Endodermal cell (in vitro differentiated cells): ENCODE results near the gene ZEB2. TPM values are rescaled to one million over a fixed set of nuclear protein-coding genes. Genes with fewer than 3 reads are reported as not detected.
A peak's percentile ranks its signal among the peaks of the same experiment; 100 is the strongest.

Experiments used
- DNase-seq: peaks from one replicate; pipeline ENCODE4 v3.0.0-alpha.2; 2017
- H3K27ac ChIP-seq: 2 replicates; pipeline ENCODE4 v1.5.1; 2013; ENCODE audit warnings: mild to moderate bottlenecking, low read depth, low read length, moderate library complexity
- H3K27me3 ChIP-seq: 2 replicates; pipeline ENCODE4 v1.6.1; 2013; ENCODE audit warnings: mild to moderate bottlenecking, low read length, moderate library complexity; ENCODE audit not compliant: insufficient read depth, control insufficient read depth, poor library complexity, severe bottlenecking
- H3K36me3 ChIP-seq: 2 replicates; pipeline ENCODE4 v1.7.0; 2013; ENCODE audit warnings: mild to moderate bottlenecking, low read length, moderate library complexity; ENCODE audit not compliant: control insufficient read depth, insufficient read depth
- H3K4me1 ChIP-seq: one replicate; pipeline ENCODE4 v1.7.0; 2013; ENCODE audit warnings: low read length; ENCODE audit not compliant: control insufficient read depth, insufficient read depth
- H3K4me3 ChIP-seq: 2 replicates; pipeline ENCODE4 v1.5.1; 2013; ENCODE audit warnings: mild to moderate bottlenecking, low read length, moderate library complexity
- H3K9ac ChIP-seq: 2 replicates; pipeline ENCODE4 v1.6.1; 2013; ENCODE audit warnings: mild to moderate bottlenecking, low read length, moderate library complexity; ENCODE audit not compliant: poor library complexity, severe bottlenecking; ENCODE audit errors: extremely low read depth
- H3K9me3 ChIP-seq: 2 replicates; pipeline ENCODE4 v1.6.1; 2013; ENCODE audit warnings: mild to moderate bottlenecking, low read length, moderate library complexity; ENCODE audit not compliant: control insufficient read depth
- H3K27ac Mint-ChIP-seq: 2 replicates; pipeline ENCODE4 v1.8.0; 2020; ENCODE audit warnings: mixed read lengths
- H3K27me3 Mint-ChIP-seq: 2 replicates; pipeline ENCODE4 v1.8.0; 2021; ENCODE audit warnings: mild to moderate bottlenecking, mixed read lengths; ENCODE audit not compliant: insufficient read depth
- H3K36me3 Mint-ChIP-seq: 2 replicates; pipeline ENCODE4 v1.8.0; 2020; ENCODE audit warnings: low read depth, mixed read lengths
- H3K4me1 Mint-ChIP-seq: 2 replicates; pipeline ENCODE4 v1.8.0; 2020; ENCODE audit warnings: mixed read lengths
- H3K4me3 Mint-ChIP-seq: 2 replicates; pipeline ENCODE4 v1.8.0; 2020; ENCODE audit warnings: mild to moderate bottlenecking, moderate library complexity, mixed read lengths
- H3K9me3 Mint-ChIP-seq: 2 replicates; pipeline ENCODE4 v1.8.0; 2020; ENCODE audit warnings: mild to moderate bottlenecking, mixed read lengths
- CTCF ChIP-seq: fragments of 200-600 bp; sonication (generic); conservative IDR thresholded peaks from 2 replicates; pipeline ENCODE4 v1.5.0; 2021; ENCODE audit warnings: antibody characterized with exemption, mild to moderate bottlenecking
- WGBS, 2 experiments: methylation state at CpG; one replicate each; pipeline versions ENCODE4 v1.1.5 to v1.1.7; 2013; ENCODE audit warnings: missing lambda C conversion rate in 2 of 2, mixed read lengths in 1 of 2; ENCODE audit not compliant: insufficient coverage in 1 of 2, insufficient read length in 1 of 2; 5-methylcytosine and 5-hydroxymethylcytosine counted together
- total RNA-seq, 2 donors: library from RNA; stranded (reverse); fragmentation: NEBNext Ultra II Directional in 1 of 2; extraction: Animal tissue kit (Norgen Biotek cat#: 25700) in 1 of 2; gene quantifications; 2 replicates in 1 of 2; 3 replicates in 1 of 2; pipeline ENCODE4 v1.2.1, GENCODE V29; 2021

ZEB2 gene
- total RNA-seq, 2 donors from 2014 or later = 0.29 to 0.31 TPM

- no peak overlapping the region for H3K27ac ChIP-seq
- H3K4me1 ChIP-seq = no peaks in the 10 kb centered on the region
- Mint-ChIP-seq H3K4me1 (no peaks in the 10 kb centered on the region), H3K9me3 (no peaks in the 10 kb centered on the region), H3K27me3 (peaks cover 2% of the 10 kb centered on the region), H3K27ac (no peak overlapping the region), H3K4me3 (no peak overlapping the region), H3K36me3 (no peaks in the 10 kb centered on the region)
- no peak for TF ChIP-seq CTCF
- H3K27me3 ChIP-seq = no peaks in the 10 kb centered on the region
- no peak overlapping the region for H3K9ac ChIP-seq
- no peaks in the 10 kb centered on the region for H3K36me3 ChIP-seq
- no peak overlapping the region for H3K4me3 ChIP-seq
- no peaks in the 10 kb centered on the region for H3K9me3 ChIP-seq
- no peak for DNase-seq
- WGBS, 2 experiments = 83 to 85% methylated on average over 1 of the region's 1 CpG
These were observed 157.5 kb downstream of the ZEB2 start for GRCh38 chr2:144362401-144362800.

GRCh38 chr2:144361742-144362141 is 158.2 kb downstream of the ZEB2 start:
- Histone ChIP-seq H3K36me3 (no peaks in the 10 kb centered on the region), H3K27ac (no peak overlapping the region), H3K4me3 (no peak overlapping the region), H3K9me3 (no peaks in the 10 kb centered on the region), H3K9ac (no peak overlapping the region), H3K27me3 (no peaks in the 10 kb centered on the region), H3K4me1 (no peaks in the 10 kb centered on the region)
- Mint-ChIP-seq H3K27me3 (peaks cover 2% of the 10 kb centered on the region), H3K4me3 (no peak overlapping the region), H3K4me1 (no peaks in the 10 kb centered on the region), H3K9me3 (no peaks in the 10 kb centered on the region), H3K27ac (no peak overlapping the region), H3K36me3 (no peaks in the 10 kb centered on the region)
- peak; percentile 43 for TF ChIP-seq CTCF
- no peak for DNase-seq

- Mint-ChIP-seq H3K4me3 (no peak overlapping the region), H3K4me1 (no peaks in the 10 kb centered on the region), H3K9me3 (no peaks in the 10 kb centered on the region), H3K27me3 (peaks cover 2% of the 10 kb centered on the region), H3K36me3 (no peaks in the 10 kb centered on the region), H3K27ac (no peak overlapping the region)
- Histone ChIP-seq H3K4me1 (no peaks in the 10 kb centered on the region), H3K27ac (no peak overlapping the region), H3K9ac (no peak overlapping the region), H3K4me3 (no peak overlapping the region), H3K27me3 (no peaks in the 10 kb centered on the region), H3K36me3 (no peaks in the 10 kb centered on the region), H3K9me3 (no peaks in the 10 kb centered on the region)
- TF ChIP-seq CTCF = no peak
- WGBS, 2 experiments = 86 to 100% methylated on average over 1 of the region's 1 CpG
- DNase-seq = no peak
These were observed 160.2 kb downstream of the ZEB2 start for GRCh38 chr2:144359684-144360083.
